Mucosa of rectum (tissue), 2 donors: Measurements from ENCODE around the gene IVNS1ABP.

Source experiments
- H3K27ac ChIP-seq, 2 donors: one replicate each; pipeline ENCODE4 v1.7.0; 2013; ENCODE audit warnings: inconsistent platforms in 2 of 2, low read depth in 2 of 2, low read length in 2 of 2
- H3K27me3 ChIP-seq, 2 donors: one replicate each; pipeline ENCODE4 v1.7.0; 2013; ENCODE audit warnings: low read length in 2 of 2; ENCODE audit not compliant: control insufficient read depth in 2 of 2, insufficient read depth in 2 of 2
- H3K36me3 ChIP-seq, 2 donors: one replicate each; pipeline ENCODE4 v1.7.0; 2013; ENCODE audit warnings: low read length in 2 of 2; ENCODE audit not compliant: control insufficient read depth in 2 of 2, insufficient read depth in 2 of 2
- H3K4me1 ChIP-seq, 2 donors: one replicate each; pipeline ENCODE4 v1.7.0; 2013; ENCODE audit warnings: low read length in 2 of 2, mild to moderate bottlenecking in 1 of 2; ENCODE audit not compliant: control insufficient read depth in 2 of 2, insufficient read depth in 2 of 2
- H3K4me3 ChIP-seq, 2 donors: one replicate each; pipeline ENCODE4 v1.7.0; 2013; ENCODE audit warnings: low read length in 2 of 2
- H3K9ac ChIP-seq, 2 donors: one replicate each; pipeline ENCODE4 v1.7.0; 2013; ENCODE audit warnings: low read length in 2 of 2, low read depth in 1 of 2, mild to moderate bottlenecking in 1 of 2
- H3K9me3 ChIP-seq, 2 donors: one replicate each; pipeline ENCODE4 v1.7.0; 2013; ENCODE audit warnings: low read length in 2 of 2; ENCODE audit not compliant: control insufficient read depth in 2 of 2
- donor health status: healthy.
- donor health status: Normal muscosa, but diverticular disease.

Gene IVNS1ABP

DNA sequence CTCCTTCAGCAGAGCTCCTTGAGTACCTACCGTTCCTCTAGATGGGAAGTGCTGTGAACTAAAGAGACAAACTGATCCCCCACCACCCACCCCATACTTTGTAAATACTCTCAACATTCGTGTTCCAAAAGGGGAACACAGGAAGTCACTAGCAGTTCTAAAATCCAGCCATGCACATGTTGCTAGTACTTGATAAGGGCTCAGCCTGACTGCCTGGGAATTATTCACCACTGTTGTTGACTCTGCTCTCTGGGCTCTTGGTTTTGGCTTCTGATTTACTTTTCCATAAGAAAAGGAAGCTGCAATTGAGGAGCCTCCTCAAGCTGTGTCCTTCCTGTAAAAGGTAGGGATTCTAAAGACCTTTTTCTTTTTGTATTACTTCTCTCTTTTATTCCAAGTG lies 67.5 kb downstream of the IVNS1ABP start:
- Histone ChIP-seq H3K27me3 (no peaks in the 10 kb centered on the region), H3K36me3 (no peaks in the 10 kb centered on the region), H3K9me3 (no peaks in the 10 kb centered on the region), H3K4me1 (no peaks in the 10 kb centered on the region), H3K9ac (no peak overlapping the region), H3K4me3 (no peak overlapping the region), H3K27ac (no peak overlapping the region)
